ENCODE results near the gene ELF4. TPM values are rescaled to one million over a fixed set of nuclear protein-coding genes. Genes with fewer than 3 reads are reported as not detected.
"Not testable (repeated sequence)": the region's sequence is repeated elsewhere in the genome, so short reads cannot be mapped to it uniquely, and the experiment has no call there.

ELF4 gene
- total and polyA plus RNA-seq, 3 donors from 2014 or later = 4.2 to 10.2 (median 5.0) TPM

DNA sequence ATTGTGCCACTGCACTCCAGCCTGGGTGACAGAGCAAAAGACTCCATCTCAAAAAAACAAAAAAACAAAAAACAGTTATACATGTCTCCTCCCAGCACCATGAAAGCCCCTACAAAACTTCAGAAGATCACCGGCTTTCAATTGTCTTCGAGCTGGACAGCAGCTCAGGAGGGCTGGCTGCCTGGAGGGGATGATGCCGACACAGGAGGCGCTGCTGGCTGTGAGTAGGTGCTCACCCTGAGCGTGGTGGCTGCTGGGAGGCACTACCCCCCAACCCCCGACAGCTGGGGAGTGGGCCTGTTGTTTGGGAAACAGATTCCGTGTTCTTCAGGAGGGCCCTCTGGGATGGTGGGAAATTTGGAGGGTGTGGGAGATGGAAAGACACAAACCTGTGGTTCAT, 6.9 kb upstream of the ELF4 start:
- no peaks in the 10 kb centered on the region for H3K36me3 ChIP-seq (ENCODE audit: low read depth, missing control alignments)
- peaks cover 6% of the 10 kb centered on the region for H3K4me1 ChIP-seq
- no peak overlapping the region for H3K27ac ChIP-seq
- DNase-seq = no peak
- WGBS, 2 donors = 97 to 100% methylated on average over 2 to 7 of the region's 7 CpGs
- TF ChIP-seq POLR2A (IDR thresholded peaks at IDR 0.05) = no peak
- TF ChIP-seq, protein P1, sequence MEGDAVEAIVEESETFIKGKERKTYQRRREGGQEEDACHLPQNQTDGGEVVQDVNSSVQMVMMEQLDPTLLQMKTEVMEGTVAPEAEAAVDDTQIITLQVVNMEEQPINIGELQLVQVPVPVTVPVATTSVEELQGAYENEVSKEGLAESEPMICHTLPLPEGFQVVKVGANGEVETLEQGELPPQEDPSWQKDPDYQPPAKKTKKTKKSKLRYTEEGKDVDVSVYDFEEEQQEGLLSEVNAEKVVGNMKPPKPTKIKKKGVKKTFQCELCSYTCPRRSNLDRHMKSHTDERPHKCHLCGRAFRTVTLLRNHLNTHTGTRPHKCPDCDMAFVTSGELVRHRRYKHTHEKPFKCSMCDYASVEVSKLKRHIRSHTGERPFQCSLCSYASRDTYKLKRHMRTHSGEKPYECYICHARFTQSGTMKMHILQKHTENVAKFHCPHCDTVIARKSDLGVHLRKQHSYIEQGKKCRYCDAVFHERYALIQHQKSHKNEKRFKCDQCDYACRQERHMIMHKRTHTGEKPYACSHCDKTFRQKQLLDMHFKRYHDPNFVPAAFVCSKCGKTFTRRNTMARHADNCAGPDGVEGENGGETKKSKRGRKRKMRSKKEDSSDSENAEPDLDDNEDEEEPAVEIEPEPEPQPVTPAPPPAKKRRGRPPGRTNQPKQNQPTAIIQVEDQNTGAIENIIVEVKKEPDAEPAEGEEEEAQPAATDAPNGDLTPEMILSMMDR (IDR thresholded peaks at IDR 0.05) = no peak
- no peaks in the 10 kb centered on the region for H3K27me3 ChIP-seq
- no peaks in the 10 kb centered on the region for H3K9me3 ChIP-seq
- intact Hi-C loops (cut with DNase I; ENCODE audit: low total_unique reads) = no loop called here
- no peak overlapping the region for H3K4me3 ChIP-seq

DNA sequence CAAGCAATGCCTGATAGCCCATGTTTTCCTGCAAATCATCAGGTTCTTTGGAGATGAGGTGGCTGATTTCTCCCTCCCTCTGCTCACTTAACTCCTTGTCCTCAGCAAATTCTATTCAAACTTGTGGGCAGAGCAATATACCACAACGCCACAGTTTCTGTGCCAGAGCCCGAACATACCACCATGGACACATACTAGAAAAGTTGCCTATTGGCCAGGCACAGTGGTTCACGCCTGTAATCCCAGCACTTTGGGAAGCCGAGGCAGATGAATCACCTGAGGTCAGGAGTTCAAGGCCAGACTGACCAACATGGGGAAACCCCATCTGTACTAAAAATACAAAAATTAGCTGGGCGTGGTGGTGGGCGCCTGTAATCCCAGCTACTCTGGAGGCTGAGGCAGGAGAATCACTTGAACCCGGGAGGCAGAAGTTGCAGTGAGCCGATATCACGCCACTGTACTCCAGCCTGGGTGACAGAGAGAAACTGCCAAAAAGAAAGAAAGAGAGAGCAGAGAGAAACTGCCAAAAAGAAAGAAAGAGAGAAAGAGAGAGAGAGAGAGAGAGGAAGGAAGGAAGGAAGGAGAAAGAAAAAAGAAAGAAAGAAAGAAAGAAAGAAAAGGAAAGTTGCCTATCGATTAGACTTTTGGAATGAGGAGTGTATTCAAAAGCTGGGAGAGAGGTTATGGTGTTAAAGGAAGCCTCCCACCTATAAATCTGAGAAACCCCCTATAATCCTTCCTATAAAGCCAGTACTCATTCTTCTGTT, 5.0 kb upstream of the ELF4 start:
- H3K27ac ChIP-seq; DNase-seq; intact Hi-C loops (cut with DNase I; ENCODE audit: low total_unique reads); H3K27me3 ChIP-seq; H3K36me3 ChIP-seq (ENCODE audit: low read depth, missing control alignments); H3K4me1 ChIP-seq; H3K4me3 ChIP-seq; H3K9me3 ChIP-seq: not testable (repeated sequence)
- 91 to 92% methylated on average over 10 of the region's 10 CpGs for WGBS, 2 donors

DNA sequence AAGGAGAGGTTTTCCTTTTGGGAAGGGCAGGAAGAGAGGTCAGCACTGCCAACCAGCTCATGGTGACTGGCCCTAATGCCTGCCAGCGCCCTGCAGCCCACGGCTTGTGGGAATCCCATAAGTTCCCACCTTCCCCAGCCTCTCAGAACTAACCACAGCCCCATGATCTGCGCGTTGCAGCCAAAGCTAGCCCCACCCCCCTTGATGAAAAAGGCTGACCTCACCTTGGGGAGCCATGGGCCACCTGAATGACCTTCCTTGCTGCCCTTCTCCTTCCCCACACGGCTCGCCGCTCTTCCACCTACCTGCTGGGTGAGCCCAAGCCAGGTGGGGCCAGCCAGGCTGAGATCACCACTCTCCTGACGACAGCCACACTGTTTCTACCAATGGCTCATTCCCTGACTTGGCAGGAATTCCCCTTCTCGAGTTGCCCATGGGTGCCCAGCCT, 3.9 kb upstream of the ELF4 start:
- Histone ChIP-seq H3K27ac (no peak overlapping the region), H3K27me3 (no peaks in the 10 kb centered on the region), H3K4me1 (peaks cover 3% of the 10 kb centered on the region), H3K9me3 (no peaks in the 10 kb centered on the region), H3K4me3 (no peak overlapping the region), H3K36me3 (ENCODE audit: low read depth, missing control alignments) (no peaks in the 10 kb centered on the region)
- 90 to 96% methylated on average over 4 to 9 of the region's 9 CpGs for WGBS, 2 donors
- intact Hi-C loops (cut with DNase I; ENCODE audit: low total_unique reads) = no loop called here
- no peak for DNase-seq
- TF ChIP-seq, protein P1 (IDR thresholded peaks at IDR 0.05) = no peak

DNA sequence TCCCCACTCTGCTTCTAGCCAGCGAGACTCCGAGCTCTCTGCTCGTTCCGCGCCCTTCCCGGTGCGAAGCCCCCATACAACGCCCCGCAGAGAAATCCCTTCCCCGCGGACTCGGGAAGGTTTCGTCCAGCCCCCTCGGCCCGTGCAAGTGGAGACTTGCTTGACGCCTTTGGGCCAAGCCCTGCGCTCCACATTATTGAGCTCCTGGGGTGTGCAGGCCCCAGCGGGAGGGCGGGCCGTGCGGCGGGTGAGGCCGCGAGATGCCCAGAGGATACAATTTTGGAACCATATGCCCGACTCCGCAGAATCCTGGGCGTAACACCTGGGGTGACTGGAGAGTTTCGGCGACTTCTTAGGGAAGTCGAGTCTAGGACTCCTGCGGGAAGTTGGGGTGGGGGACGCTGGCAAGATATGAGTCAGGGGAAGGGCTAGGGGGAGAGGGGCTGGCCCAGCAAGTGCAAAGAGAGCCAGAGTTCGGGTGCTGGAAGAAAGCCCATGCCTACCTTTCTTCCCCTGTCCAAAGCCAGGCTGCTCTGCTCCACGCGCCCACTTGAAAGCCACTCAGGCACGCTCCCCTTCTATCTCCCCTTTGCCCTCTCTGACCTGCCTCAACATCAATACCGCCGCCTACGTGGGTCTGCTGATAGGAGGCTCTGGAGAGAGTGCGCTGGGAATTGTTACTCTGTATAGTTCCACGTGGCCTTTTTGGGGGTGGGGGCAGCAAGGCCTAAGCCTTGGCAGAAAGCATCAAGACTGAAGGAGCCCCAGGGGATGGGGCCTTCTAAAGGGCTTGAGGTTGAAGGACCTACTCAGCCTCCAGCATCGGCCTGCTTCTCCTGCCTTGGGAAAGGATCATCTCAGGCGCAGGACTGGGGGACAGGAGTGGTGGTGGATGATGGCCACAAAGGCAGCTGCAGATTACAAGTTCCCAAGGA, 1.2 kb upstream of the ELF4 start:
- intact Hi-C loops (cut with DNase I; ENCODE audit: low total_unique reads) = no loop called here
- no peak for DNase-seq
- WGBS, 2 donors = 46 to 53% methylated on average over 2 to 42 of the region's 43 CpGs

More for the DNA sequence above, 1.2 kb upstream of the ELF4 start:
- H3K27me3 ChIP-seq = no peaks in the 10 kb centered on the region
- H3K27ac ChIP-seq = peak overlapping the region in 1 of 2 donors; percentile 50
- no peak overlapping the region for H3K4me3 ChIP-seq
- H3K36me3 ChIP-seq (ENCODE audit: low read depth, missing control alignments) = no peaks in the 10 kb centered on the region
- no peaks in the 10 kb centered on the region for H3K9me3 ChIP-seq
- TF ChIP-seq POLR2A (IDR thresholded peaks at IDR 0.05) = no peak
- TF ChIP-seq, protein P1 (IDR thresholded peaks at IDR 0.05) = no peak
- H3K4me1 ChIP-seq = no peaks in the 10 kb centered on the region

Data from testis (tissue), 3 donors.